ENCODE data around the gene UGGT1. TPM values are rescaled to one million over a fixed set of nuclear protein-coding genes. Genes with fewer than 3 reads are reported as not detected.

The UGGT1 gene
- total RNA-seq, 1 experiment from 2014 or later = 51.8 TPM

DNA sequence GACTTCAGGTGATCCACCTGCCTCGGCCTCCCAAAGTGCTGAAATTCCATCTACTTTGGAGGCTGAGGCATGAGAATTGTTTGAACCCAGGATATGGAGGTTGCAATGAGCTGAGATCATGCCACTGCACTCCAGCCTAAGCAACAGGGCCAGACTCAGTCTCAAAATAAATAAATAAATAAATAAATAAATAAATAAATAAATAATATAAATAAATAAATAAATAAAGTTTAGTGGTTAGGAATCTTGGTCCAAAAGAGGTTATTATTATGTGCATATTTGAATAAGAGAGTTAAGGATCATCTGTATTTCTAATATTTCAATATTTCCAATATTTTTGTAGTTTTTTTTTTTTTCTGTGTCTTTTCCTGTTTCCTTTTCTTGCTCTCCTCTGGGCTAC, 136.9 kb downstream of the UGGT1 start:
- Histone ChIP-seq H3K4me3 (replicated peaks in 1 of 2; ENCODE audit: low read depth in 1 of 2, low read length in 2 of 2) (no peak overlapping the region), H3K4me1 (ENCODE audit: control insufficient read depth in 1 of 2, insufficient read depth in 2 of 2, low read length in 2 of 2) (no peaks in the 10 kb centered on the region), H3K4me2 (ENCODE audit: low read length) (no peak overlapping the region), H3K9me2 (ENCODE audit: insufficient read depth) (no peaks in the 10 kb centered on the region), H4K20me1 (ENCODE audit: insufficient read depth) (no peaks in the 10 kb centered on the region), H2AFZ (ENCODE audit: low read depth, low read length, poor library complexity, severe bottlenecking) (no peak overlapping the region), H3K9me3 (ENCODE audit: control insufficient read depth in 1 of 2, insufficient read depth in 1 of 2, low read depth in 1 of 2, low read length in 2 of 2) (no peaks in the 10 kb centered on the region), H3K27ac (ENCODE audit: low read depth, low read length) (no peak overlapping the region), H3K9ac (ENCODE audit: low read length) (no peak overlapping the region), H3K79me2 (ENCODE audit: insufficient read depth, low read length) (no peaks in the 10 kb centered on the region), H3K27me3 (ENCODE audit: insufficient read depth, low read length) (no peaks in the 10 kb centered on the region), H3K36me3 (ENCODE audit: control insufficient read depth in 1 of 2, insufficient read depth in 2 of 2, low read length in 2 of 2) (no peaks in the 10 kb centered on the region)
- DNase-seq (ENCODE audit: low read depth, low spot score) (no peak), ATAC-seq (no peak)
- no TSS peak for BruUV-seq (replicated peaks)
- ChIA-PET CTCF (no interaction called here), RAD21 (ENCODE audit: low non-redundant PET in 1 of 2, low total read pairs in 2 of 2, uncharacterized antibody in 2 of 2, unreplicated experiment in 2 of 2) (no interaction called here), POLR2A (no interaction called here)
- TF ChIP-seq POLR2A (IDR thresholded peaks at IDR 0.05; ENCODE audit: borderline replicate concordance, extremely low read depth, insufficient read depth, insufficient read length) (no peak), SIN3A (IDR thresholded peaks at IDR 0.05; ENCODE audit: low read depth) (no peak), ZFX (IDR thresholded peaks at IDR 0.05) (no peak), CEBPB (IDR thresholded peaks at IDR 0.05; ENCODE audit: low read depth) (no peak), SRF (IDR thresholded peaks at IDR 0.05; ENCODE audit: low read depth) (no peak)
- TF ChIP-seq, protein P1, sequence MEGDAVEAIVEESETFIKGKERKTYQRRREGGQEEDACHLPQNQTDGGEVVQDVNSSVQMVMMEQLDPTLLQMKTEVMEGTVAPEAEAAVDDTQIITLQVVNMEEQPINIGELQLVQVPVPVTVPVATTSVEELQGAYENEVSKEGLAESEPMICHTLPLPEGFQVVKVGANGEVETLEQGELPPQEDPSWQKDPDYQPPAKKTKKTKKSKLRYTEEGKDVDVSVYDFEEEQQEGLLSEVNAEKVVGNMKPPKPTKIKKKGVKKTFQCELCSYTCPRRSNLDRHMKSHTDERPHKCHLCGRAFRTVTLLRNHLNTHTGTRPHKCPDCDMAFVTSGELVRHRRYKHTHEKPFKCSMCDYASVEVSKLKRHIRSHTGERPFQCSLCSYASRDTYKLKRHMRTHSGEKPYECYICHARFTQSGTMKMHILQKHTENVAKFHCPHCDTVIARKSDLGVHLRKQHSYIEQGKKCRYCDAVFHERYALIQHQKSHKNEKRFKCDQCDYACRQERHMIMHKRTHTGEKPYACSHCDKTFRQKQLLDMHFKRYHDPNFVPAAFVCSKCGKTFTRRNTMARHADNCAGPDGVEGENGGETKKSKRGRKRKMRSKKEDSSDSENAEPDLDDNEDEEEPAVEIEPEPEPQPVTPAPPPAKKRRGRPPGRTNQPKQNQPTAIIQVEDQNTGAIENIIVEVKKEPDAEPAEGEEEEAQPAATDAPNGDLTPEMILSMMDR (IDR thresholded peaks at IDR 0.05 in 2 of 3, conservative IDR thresholded peaks at IDR 0.05 in 1 of 3; ENCODE audit: borderline replicate concordance in 1 of 3, insufficient read depth in 1 of 3, low read depth in 2 of 3, low read length in 2 of 3) = no peak
- TF ChIP-seq, protein P2, sequence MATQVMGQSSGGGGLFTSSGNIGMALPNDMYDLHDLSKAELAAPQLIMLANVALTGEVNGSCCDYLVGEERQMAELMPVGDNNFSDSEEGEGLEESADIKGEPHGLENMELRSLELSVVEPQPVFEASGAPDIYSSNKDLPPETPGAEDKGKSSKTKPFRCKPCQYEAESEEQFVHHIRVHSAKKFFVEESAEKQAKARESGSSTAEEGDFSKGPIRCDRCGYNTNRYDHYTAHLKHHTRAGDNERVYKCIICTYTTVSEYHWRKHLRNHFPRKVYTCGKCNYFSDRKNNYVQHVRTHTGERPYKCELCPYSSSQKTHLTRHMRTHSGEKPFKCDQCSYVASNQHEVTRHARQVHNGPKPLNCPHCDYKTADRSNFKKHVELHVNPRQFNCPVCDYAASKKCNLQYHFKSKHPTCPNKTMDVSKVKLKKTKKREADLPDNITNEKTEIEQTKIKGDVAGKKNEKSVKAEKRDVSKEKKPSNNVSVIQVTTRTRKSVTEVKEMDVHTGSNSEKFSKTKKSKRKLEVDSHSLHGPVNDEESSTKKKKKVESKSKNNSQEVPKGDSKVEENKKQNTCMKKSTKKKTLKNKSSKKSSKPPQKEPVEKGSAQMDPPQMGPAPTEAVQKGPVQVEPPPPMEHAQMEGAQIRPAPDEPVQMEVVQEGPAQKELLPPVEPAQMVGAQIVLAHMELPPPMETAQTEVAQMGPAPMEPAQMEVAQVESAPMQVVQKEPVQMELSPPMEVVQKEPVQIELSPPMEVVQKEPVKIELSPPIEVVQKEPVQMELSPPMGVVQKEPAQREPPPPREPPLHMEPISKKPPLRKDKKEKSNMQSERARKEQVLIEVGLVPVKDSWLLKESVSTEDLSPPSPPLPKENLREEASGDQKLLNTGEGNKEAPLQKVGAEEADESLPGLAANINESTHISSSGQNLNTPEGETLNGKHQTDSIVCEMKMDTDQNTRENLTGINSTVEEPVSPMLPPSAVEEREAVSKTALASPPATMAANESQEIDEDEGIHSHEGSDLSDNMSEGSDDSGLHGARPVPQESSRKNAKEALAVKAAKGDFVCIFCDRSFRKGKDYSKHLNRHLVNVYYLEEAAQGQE (IDR thresholded peaks at IDR 0.05; ENCODE audit: low read depth) = no peak
- TF ChIP-seq, protein P3, sequence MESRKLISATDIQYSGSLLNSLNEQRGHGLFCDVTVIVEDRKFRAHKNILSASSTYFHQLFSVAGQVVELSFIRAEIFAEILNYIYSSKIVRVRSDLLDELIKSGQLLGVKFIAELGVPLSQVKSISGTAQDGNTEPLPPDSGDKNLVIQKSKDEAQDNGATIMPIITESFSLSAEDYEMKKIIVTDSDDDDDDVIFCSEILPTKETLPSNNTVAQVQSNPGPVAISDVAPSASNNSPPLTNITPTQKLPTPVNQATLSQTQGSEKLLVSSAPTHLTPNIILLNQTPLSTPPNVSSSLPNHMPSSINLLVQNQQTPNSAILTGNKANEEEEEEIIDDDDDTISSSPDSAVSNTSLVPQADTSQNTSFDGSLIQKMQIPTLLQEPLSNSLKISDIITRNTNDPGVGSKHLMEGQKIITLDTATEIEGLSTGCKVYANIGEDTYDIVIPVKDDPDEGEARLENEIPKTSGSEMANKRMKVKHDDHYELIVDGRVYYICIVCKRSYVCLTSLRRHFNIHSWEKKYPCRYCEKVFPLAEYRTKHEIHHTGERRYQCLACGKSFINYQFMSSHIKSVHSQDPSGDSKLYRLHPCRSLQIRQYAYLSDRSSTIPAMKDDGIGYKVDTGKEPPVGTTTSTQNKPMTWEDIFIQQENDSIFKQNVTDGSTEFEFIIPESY (IDR thresholded peaks at IDR 0.05; ENCODE audit: extremely low read depth, insufficient replicate concordance, low read length) = no peak
- TF ChIP-seq, protein P4, sequence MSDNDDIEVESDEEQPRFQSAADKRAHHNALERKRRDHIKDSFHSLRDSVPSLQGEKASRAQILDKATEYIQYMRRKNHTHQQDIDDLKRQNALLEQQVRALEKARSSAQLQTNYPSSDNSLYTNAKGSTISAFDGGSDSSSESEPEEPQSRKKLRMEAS (IDR thresholded peaks at IDR 0.05) = no peak
- intact Hi-C loops (cut with micrococcal nuclease) = no loop called here

Measured in HCT116 (cell line).